ENCODE data around the gene AZIN2.

DNA sequence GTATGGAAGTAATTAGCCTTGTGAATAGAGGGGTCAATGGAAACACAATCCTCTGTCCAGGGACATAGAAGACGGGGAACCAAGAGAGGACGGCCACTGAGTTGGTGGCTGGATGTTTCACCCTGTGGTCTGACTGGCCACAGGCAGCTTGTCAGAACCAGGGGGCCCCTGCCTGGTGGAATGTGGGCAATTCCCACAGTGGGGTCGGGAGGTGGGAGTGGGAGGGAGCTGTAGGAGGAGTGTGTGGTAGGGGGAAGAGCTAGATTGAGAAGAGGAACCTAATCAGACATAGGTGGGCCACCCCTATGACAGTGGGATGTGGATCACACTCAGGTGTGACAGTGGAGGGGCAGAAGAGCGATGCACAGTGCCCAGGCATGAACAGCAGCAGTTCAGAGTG, 69.6 kb downstream of the AZIN2 start:
- TF ChIP-seq USF2 (IDR thresholded peaks at IDR 0.05): no peak
- TF ChIP-seq CTCF (IDR thresholded peaks at IDR 0.05): no peak
- no peak for TF ChIP-seq EP300 (IDR thresholded peaks at IDR 0.05)
- no peak for TF ChIP-seq REST (IDR thresholded peaks at IDR 0.05)
- no peak for TF ChIP-seq RAD21 (conservative IDR thresholded peaks at IDR 0.05 in 1 of 2, IDR thresholded peaks at IDR 0.05 in 1 of 2)
- TF ChIP-seq RCOR1 (IDR thresholded peaks at IDR 0.05; ENCODE audit: low read depth, low read length): no peak
- no peak for TF ChIP-seq POLR2A (IDR thresholded peaks at IDR 0.05; ENCODE audit: low read length)
- TF ChIP-seq SREBF2 (IDR thresholded peaks at IDR 0.05): no peak
- no peak for TF ChIP-seq CHD4 (IDR thresholded peaks at IDR 0.05; ENCODE audit: borderline replicate concordance)
